Activated CD8-positive, alpha-beta memory T cell treated with anti-CD3 and anti-CD28 coated beads for 4 hours (primary cell): ENCODE results near the gene FKBP2.

Experiments
- DNase-seq, 2 donors: peaks; one replicate each; pipeline ENCODE4 v3.0.0-alpha.2; 2020; ENCODE audit warnings: low read depth in 2 of 2

FKBP2 gene

DNA sequence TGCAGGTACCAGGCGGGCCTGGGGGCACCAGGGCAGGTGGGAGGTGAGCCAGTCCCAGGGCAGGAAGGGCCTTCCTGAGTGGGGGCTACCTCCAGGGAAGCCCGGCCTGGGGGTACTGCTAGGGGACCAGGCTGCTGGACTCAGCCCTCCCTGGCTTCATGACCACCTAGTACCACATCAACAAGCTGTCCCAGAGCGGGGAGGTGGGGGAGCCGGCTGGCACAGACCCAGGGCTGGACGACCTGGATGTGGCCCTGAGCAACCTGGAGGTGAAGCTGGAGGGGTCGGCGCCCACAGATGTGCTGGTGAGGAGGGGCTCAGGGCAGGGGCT is 21.6 kb upstream of the FKBP2 start:
- no peak for DNase-seq

DNA sequence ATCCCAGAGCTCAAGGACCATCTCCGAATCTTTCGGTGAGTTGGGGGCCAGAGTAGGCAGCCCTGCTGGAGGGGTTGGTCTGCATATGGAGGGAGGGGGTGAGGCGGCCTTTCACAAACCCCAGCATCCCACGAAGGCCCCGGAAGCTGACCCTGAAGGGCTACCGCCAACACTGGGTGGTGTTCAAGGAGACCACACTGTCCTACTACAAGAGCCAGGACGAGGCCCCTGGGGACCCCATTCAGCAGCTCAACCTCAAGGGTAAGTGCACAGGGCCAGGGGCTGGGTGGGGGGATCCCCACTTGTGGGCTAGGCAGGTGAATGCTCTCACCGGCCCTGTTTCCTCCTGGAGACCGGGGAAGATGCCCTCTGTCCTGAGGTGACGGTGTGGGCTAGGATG is 21.1 kb upstream of the FKBP2 start:
- no peak for DNase-seq

DNA sequence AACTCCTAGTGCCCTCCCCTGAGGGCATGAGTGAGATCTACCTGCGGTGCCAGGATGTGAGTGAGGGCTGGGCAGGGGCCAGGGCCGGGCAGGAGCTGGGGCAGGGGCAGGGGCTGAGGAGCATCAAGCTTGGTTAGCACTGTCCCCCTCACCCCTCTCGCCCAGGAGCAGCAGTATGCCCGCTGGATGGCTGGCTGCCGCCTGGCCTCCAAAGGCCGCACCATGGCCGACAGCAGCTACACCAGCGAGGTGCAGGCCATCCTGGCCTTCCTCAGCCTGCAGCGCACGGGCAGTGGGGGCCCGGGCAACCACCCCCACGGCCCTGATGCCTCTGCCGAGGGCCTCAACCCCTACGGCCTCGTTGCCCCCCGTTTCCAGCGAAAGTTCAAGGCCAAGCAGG is 20.6 kb upstream of the FKBP2 start:
- no peak for DNase-seq

DNA sequence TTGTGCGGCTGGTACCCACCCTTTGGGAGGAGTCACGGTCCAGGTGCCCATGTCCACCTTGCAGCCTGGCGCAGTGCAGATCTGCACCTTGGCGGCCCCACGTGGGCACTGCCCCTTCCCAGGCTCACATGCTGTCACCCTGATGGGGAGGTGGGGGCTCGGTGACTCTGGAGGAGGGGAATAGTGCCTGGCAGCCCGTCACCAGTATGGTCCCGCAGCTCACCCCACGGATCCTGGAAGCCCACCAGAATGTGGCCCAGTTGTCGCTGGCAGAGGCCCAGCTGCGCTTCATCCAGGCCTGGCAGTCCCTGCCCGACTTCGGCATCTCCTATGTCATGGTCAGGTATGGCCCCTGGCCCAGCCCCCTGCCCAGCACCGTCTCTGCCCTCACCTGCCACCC is 20.1 kb upstream of the FKBP2 start:
- no peak for DNase-seq

DNA sequence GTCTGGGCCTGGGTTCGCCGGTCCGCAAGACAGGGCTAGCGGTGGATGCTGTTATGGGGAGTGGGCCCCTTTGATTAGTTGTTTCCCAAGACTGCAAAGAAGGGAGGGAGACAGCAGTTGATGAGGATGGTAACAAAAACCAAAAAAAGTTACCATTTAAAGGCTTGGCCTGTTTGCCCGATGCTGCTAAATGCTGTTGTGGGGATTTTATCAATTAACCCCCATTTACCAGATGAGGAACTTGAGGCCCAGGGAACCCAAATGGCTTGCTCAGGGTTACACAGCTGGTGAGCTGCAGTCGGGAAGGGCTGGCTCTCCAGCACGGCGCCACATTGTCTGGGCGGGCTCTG is 18.3 kb upstream of the FKBP2 start:
- no peak for DNase-seq

DNA sequence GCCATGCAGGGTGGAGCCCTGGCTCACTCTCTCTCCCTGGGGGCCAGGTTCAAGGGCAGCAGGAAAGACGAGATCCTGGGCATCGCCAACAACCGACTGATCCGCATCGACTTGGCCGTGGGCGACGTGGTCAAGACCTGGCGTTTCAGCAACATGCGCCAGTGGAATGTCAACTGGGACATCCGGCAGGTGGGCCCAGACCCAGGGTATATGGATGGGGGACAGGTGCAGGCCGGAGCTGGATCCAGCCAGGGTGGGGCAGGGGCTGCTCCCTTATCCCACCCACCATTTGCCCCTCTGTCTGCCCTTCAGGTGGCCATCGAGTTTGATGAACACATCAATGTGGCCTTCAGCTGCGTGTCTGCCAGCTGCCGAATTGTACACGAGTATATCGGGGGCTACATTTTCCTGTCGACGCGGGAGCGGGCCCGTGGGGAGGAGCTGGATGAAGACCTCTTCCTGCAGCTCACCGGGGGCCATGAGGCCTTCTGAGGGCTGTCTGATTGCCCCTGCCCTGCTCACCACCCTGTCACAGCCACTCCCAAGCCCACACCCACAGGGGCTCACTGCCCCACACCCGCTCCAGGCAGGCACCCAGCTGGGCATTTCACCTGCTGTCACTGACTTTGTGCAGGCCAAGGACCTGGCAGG is 17.8 kb upstream of the FKBP2 start:
- no peak for DNase-seq

DNA sequence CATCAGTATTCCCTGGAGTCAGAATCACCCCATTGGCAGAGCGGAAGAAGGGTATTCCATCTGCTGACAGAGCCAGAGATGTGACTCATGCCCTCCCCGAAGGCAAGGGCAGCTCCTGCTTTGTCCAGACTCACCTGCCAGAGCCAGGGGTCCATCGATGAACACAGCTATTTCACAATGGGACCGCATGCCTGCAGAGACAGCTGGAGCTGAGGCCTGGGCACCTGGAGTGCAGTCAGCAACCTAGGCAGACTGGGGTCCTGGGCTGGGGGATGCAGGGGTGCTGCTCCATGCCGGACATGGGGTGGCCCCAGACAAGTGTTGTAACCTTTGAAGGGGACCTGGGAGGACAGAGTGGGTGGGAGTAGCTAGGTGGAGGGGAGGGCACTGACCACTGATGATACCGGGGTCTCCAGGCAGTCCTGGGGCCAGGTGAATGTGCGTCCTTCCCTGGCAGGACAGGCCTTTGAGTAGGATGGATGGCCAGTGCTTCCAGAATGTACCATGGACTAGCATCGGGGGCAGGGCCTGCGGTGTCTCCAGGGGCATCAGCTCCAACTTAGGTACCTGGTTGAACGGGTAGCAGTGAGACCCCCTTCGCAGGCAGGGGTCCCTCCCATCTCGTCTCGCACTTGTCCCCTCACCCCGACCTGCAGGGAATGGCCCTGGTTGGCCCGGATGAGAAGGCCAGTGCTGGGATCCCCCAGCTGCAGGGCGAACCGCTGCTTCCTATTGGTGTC is 16.6 kb upstream of the FKBP2 start:
- DNase-seq = no peak

DNA sequence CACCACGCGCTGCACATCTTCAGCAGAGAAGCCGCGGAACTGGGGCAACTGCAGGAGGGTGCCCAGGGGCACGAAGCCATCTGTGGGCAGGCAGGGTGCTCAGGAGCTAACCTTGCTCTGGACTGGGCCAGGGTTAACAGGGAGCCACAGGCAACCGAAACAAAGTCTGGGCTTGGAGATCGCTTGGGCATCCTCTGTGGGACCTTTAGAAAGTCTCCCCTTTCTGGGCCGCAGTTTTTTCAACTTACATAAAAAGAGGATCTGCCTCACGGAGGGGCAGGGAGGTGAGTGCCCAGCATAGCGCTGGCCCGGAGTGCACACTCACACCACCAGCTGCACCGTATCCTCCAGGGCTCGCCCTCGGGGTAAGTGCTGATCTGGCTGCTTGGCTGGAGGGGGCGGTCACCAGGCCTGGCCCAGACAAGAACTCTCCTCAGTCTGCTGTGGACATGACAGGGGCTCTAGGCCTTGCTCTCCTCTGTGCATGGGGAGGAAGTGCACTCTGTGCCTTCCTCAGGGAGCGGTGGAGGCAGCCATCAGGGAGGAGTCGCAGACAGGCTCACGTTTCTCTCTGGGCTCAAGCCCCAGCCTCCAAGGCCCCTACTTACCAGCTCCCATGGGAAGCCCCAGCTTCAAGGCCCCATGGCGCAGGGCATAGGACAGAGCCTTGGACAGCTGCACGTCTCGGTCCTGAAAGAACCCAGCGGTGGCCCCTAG is 15.8 kb upstream of the FKBP2 start:
- DNase-seq = no peak

DNA sequence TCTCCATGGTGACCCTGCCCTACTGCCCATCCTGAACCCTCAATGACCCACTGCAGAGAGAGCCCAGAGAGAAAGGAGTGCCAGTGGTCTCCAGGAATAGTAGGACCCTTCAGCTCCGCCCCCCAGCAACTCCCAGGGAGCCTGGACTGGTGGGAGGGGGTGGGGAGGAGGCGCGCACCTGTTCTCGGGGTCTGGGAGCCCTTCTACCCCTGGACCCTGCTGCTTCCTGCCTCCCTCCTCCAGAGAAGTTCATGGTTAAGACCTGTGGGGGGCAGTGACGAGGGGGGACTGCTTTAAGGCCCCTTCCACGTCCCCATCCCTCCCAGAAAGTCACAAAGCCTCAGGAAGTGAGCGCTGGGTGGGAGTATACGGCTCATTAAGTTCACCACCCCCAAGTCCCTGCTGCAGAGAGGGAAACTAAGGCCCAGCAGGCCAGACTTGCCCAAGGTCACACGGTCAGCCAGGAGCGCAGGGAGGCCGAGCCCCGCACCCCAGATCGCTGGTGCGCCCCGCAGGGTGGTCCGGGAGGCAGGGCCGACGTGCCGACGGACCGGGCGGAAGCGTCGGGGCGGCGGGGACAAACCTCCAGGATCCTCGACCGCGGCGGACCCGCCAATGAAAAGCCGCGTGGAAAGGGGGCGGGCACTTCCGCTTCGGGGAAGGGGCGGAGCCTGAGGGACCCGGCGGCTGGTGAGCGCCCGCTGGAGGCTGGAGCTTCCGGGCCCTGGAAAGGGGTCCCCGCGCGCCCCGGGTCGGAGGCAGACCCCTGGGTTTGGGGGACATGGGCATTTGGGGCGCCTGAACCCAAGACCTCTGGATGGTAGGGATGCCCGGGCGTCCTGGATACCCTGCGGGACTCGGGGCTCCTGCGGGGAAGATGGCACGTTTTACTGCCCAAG is 15.0 kb upstream of the FKBP2 start, which contains the start of the genes NUDT22 and TRPT1:
Gene NUDT22, plus strand, starts transcription at position 667 of the 899 bp plus-strand sequence. CDS start 379 bp downstream, outside the sequence.
Gene TRPT1, minus strand, starts transcription at position 579 of the 899 bp plus-strand sequence. Its CDS starts 326 bp downstream, at position 253.
- peak; percentile 82 to 84 for DNase-seq

DNA sequence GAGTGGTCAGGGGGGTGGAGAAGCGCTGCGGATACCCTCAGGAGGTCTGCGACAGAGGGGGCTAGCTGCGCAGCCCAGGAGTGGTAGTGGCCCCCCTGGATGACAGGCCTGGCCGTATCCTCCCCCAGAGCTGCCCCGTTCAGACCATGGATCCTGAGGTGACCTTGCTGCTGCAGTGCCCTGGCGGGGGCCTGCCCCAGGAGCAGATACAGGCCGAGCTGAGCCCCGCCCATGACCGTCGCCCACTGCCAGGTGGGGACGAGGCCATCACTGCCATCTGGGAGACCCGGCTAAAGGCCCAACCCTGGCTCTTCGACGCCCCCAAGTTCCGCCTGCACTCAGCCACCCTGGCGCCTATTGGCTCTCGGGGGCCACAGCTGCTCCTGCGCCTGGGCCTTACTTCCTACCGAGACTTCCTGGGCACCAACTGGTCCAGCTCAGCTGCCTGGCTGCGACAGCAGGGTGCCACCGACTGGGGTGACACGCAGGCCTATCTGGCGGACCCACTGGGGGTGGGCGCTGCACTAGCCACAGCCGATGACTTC is 14.3 kb upstream of the FKBP2 start:
- DNase-seq = no peak

DNA sequence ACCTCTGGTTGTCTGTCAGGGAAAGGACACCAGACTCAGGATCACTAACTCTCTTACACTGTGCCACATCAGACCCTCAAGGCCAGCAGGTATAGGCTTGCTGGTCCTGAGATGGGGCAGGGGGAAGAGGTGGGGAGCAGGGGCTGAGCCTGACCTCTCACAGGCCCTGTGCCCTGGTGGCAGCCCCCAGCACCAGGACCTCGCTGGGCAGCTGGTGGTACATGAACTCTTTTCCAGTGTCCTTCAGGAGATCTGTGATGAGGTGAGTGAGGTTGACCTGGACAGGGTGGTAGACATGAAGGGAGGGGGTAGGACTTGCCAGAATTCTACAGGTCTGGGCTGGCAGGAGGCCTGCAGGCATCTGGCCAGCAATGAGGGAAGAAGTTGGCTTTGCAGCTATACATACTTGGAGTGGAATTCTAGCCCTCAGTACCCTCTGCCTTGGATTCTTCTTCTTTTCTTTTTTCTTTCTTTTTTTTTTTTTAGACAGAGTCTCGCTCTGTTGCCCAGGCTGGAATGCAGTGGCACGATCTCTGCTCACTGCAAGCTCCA is 13.4 kb upstream of the FKBP2 start:
- no peak for DNase-seq

DNA sequence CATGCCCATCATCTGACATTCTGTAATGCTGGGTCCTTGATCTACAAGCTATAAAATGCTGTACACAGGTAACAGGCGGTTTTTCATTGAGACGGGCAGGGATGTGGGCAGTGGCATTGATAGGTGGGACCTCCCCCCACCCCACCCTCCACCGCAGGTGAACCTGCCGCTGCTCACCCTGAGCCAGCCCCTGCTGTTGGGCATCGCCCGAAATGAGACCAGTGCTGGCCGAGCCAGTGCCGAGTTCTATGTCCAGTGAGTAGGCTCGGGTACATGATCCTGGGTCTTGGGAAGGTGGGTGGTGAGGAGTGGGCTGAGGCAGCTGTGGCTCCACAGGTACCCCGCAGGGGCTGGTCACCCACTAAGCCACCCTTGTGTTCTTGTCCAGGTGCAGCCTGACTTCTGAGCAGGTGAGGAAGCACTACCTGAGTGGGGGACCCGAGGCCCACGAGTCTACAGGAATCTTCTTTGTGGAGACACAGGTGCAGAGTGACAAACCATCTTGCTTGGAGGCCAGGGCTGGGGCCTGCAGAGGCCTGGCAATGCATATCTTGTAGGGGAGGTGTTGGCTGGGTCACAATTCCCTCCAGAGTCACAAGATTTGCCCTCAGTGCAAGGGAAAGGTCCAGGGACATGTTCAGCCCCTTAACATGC is 11.7 kb upstream of the FKBP2 start:
- no peak for DNase-seq

DNA sequence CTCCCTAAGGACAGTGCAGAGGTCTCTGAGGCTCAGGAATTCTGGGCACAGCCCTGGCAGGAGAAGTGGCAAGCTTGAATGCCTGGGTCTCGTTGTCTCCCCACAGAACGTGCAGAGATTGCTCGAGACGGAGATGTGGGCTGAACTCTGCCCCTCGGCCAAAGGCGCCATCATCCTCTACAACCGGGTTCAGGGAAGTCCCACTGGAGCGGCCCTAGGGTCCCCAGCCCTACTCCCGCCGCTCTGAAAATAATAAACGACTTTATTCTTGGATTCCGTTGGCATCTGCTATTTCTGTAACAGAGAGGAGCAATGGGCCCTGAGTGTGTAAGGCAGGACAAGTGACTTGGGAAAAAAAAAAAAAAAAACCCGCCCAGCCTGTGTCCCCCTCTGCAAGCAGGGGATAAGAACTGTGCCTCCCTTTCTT is 11.1 kb upstream of the FKBP2 start:
- DNase-seq = no peak

DNA sequence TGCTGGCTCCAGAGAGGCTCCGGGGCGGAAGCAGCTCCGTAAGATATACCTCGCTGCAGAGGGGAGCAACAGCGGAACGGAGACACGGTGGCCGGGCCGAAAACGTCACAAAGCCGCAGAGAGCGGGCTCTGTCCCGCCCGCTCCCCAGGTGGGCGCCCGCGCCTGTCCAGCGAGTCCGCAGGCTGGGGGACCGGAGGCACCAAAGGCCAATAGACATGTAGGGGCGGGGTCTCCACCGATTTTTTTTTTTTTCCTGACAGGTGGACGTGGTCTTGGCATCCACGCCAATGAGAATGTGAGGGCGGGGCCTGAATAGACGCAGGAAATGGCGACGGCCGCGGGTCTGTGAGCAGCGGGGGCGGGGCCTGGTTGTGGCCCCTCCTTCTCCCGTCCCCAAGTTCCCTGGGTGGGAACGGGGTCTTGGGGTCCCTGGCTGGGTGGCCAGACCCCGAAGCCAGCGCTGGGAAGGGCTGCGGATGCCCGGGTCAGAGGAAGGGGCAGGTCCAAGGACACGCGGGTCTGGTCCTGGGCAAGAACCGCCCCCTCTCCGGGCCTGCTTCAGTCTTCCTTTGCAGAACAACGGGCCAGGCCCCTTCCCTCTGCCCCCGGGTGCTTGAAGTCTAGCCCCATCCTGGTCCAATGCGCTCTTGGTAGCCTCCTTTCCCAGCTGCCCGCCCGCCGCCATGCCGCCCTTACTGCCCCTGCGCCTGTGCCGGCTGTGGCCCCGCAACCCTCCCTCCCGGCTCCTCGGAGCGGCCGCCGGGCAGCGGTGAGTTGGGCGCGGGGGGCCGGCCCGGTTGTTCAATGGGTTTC is 10.5 kb upstream of the FKBP2 start, which contains the start of gene DNAJC4:
Gene DNAJC4, plus strand, starts transcription at position 378 of the 814 bp plus-strand sequence. Its CDS starts 307 bp downstream, at position 685.
- DNase-seq = peak; percentile 66 to 77

DNA sequence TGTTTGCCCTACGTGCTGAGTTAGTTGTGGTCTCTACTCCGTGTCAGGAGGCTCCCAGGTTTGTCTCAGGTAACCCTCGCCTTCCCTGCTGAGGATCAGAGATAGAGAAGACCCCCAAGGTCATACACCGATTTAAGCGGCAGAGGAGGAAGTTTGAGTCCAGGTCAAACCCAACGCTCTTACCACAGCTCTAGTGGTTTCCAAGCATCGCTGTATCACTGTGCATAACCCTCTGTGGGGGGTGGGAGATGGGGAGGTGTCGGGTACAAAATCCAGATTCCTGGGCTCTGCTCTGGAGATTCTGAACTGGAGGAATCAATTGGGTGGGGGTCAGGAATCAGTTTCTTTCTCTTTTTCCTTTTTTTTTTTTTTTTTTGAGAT is 9.9 kb upstream of the FKBP2 start:
- DNase-seq = no peak

DNA sequence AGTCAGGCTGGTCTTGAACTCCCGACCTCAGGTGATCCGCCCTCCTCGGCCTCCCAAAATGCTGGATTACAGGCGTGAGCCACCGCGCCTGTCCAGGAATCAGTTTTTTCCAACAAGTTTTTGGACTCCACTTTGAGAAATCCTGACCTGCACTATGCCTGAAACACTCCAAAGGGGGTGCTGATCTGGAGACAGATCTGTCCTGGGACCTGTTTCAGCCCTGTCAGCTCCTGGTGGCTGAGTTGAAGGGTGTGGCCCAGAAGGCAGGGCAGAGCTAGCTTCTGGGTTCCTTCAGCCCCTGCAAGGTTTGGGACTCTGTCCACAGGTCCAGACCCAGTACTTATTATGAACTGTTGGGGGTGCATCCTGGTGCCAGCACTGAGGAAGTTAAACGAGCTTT is 9.3 kb upstream of the FKBP2 start:
- DNase-seq = no peak

DNA sequence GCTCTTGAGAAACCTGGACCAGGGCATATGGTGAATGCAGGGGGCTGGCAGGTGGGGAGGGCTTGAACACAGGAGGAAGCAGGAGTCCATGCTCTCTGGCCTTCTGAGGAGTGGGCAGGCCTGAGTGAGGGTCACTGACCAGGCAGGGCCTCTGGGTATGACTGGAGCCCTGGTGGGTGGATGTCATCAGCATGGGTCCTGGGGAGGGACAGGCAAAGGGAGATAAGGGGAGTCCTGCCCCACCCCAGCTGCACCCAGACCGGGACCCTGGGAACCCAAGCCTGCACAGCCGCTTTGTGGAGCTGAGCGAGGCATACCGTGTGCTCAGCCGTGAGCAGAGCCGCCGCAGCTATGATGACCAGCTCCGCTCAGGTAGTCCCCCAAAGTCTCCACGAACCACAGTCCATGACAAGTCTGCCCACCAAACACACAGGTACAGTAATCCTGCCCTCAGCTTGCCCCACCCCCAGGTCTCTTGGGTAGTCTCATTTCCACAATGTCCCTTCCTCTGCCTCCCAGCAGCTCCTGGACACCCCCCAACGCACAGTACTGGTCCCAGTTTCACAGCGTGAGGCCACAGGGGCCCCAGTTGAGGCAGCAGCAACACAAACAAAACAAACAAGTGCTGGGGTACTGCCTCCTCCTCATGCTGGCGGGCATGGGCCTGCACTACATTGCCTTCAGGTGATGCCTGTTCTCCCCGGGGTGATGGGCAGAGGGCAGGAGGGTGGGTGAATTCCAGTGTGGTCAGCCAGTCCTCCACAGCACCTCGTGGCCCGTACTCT is 8.5 kb upstream of the FKBP2 start:
- no peak for DNase-seq

DNA sequence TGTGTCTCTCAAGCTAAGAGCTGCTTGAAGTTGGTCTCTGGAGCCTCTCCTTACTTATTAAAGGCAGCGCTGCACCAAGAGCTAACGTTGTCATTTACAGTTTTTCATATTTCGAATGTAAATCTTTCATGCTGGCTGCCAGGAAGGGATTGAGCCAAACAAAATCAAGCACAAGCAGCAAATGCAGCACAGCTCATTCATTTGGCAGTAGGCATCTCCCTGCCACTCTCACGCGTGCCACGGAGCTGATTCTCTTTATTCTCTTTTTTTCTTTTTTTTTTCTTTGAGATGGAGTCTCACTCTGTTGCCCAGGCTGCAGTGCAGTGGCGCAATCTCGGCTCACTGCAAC is 8.0 kb upstream of the FKBP2 start:
- no peak for DNase-seq
